Brain microvascular endothelial cell (primary cell): ENCODE data around the gene BAAT.

Experiments
- DNase-seq: peaks from one replicate; pipeline ENCODE4 v3.0.0-alpha.2; 2020
- H3K27ac ChIP-seq: fragments of 250-450 bp; sonication (Bioruptor Pico); 2 replicates; pipeline ENCODE4 v1.5.1; 2020; ENCODE audit warnings: mild to moderate bottlenecking, moderate library complexity
- H3K27me3 ChIP-seq: fragments of 250-450 bp; sonication (Bioruptor Pico); replicated peaks from 2 replicates; pipeline ENCODE4 v1.5.1; 2020; ENCODE audit warnings: mild to moderate bottlenecking
- H3K36me3 ChIP-seq: fragments of 250-450 bp; sonication (Bioruptor Pico); replicated peaks from 2 replicates; pipeline ENCODE4 v1.5.1; 2020; ENCODE audit warnings: mild to moderate bottlenecking
- H3K4me3 ChIP-seq: 2 replicates; pipeline ENCODE4 v1.5.1; 2011; ENCODE audit warnings: low read depth, mild to moderate bottlenecking, control low read depth, low read length, moderate library complexity
- in situ Hi-C: cut with HindIII; loops from 2 replicates; pipeline ENCODE4 v1.10.0; 2017; ENCODE audit warnings: low sequenced_read_pairs, low pct_ligation_motif_present
- TF ChIP-seq, protein P1 (sequence below): IDR thresholded peaks from 2 replicates; pipeline ENCODE4 v1.5.1; 2011; ENCODE audit warnings: low read depth, mild to moderate bottlenecking, moderate library complexity, low read length, control low read depth, inconsistent platforms; ENCODE audit errors: missing control alignments

The BAAT gene

DNA sequence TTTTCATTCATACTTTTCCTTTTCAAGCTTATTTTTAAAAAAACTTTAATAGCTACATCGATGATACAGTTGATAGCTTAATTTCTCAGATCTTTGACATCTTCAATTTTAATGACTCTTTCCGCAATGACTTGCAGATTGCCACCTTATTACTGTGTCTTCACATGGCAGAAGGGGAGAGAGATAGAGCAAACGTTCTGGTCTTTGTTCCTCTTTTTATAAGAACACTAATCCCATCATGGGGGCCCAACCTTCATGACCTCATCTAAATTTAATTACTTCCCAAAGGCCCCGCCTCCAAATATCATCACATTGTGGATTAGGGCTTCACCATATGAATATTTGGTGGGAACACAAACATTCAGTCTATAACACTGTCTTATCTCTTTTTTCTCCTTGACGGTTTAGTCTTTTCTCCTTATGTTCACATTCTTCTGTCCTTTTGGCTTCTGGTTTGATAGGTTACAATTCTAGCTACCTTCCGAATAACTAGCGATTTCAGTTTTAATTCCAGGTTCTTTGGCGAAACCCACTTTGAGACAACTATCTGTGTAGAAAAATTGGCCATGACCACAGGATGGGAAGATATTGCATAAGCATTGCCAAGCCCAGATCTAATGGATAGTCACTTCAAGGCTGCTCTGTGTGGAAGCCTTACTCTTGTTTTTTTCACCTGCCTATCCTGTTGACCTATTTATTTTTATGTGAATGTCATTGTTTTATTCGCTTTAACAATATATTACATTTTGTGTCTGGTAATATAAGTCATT is 18.9 kb upstream of the BAAT start:
- in situ Hi-C loops, result no loop called here
- H3K36me3 ChIP-seq, result peaks cover 81% of the 10 kb centered on the region

DNA sequence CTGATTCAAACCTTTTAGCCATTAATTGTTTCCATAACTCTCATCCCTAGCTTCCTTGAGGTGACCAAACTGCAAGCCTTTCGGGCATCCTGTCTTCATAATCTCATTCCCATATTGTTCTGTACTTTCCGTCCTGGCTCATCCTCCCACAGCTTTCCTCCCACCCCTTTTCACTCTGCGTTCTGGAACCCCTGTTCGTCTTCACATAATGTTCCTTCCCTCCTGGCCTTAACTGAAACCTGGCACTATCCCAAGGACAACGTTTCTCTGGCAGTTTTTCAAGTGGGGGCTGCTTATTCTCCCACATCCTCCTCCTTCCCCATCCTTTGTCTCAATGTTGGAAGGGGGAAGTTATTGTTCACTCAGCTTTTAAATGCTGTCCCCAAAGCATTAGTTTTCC is 15.3 kb upstream of the BAAT start:
- Histone ChIP-seq H3K27ac (no peak overlapping the region), H3K27me3 (no peaks in the 10 kb centered on the region), H3K4me3 (peak overlapping the region; percentile 74), H3K36me3 (peaks cover 50% of the 10 kb centered on the region)
- peak; percentile 29 for DNase-seq
- TF ChIP-seq, protein P1, sequence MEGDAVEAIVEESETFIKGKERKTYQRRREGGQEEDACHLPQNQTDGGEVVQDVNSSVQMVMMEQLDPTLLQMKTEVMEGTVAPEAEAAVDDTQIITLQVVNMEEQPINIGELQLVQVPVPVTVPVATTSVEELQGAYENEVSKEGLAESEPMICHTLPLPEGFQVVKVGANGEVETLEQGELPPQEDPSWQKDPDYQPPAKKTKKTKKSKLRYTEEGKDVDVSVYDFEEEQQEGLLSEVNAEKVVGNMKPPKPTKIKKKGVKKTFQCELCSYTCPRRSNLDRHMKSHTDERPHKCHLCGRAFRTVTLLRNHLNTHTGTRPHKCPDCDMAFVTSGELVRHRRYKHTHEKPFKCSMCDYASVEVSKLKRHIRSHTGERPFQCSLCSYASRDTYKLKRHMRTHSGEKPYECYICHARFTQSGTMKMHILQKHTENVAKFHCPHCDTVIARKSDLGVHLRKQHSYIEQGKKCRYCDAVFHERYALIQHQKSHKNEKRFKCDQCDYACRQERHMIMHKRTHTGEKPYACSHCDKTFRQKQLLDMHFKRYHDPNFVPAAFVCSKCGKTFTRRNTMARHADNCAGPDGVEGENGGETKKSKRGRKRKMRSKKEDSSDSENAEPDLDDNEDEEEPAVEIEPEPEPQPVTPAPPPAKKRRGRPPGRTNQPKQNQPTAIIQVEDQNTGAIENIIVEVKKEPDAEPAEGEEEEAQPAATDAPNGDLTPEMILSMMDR, result no peak
- in situ Hi-C loops, result no loop called here

More for the DNA sequence above, 18.9 kb upstream of the BAAT start:
- no peaks in the 10 kb centered on the region for H3K27me3 ChIP-seq
- no peak for DNase-seq
- H3K27ac ChIP-seq, result no peak overlapping the region
- TF ChIP-seq, protein P1, result no peak
- H3K4me3 ChIP-seq, result no peak overlapping the region

DNA sequence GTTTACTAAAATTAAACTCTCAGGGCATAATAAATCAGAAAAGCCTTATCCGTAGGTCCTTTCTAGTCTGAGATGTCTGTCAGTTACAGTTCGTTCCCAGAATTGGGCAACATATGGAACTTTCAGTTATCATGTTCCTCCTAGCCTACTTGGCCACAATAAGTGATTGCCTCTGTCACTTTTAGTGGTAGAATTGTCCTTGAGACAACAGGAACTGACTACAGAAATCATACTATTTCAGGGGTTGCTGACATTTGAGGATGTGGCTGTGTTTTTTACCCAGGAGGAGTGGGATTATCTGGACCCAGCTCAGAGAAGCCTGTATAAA is 14.8 kb upstream of the BAAT start:
- peaks cover 45% of the 10 kb centered on the region for H3K36me3 ChIP-seq
- no peaks in the 10 kb centered on the region for H3K27me3 ChIP-seq
- no peak overlapping the region for H3K27ac ChIP-seq

DNA sequence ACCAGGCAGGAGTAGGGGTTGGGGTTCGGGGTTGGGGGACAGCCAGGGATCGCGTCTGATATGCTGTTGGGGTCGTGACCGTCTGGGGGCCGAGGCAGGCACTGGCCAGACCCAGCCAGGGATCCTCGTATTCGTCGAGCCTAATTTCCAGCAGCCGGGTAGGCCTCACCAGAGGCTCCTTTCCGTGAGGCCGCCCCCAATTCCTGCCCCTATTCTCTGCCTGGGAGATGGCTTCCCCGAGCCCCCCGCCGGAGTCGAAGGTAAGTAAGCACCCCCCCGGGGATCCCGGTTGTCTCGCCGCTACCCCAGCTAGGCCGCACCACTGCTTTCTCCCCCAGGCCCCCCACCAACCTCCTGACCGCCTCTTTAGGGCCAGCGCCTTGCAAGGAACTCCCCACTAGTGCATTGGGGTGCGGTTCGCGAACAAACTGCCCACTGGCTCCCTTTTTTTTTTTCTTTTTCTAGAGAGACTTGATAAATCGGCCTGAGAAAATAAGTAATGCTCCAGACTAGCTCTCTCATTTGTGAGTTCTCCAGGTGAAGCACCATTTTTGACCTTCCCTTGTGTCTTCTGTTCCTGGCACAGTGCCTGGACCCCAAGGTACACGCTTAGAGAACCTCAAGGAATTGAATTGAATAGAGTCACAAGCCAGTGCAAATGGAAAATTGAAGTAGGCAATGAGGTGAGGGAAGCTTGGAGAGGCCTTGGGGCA is 14.3 kb upstream of the BAAT start:
- no peak for DNase-seq
- Histone ChIP-seq H3K36me3 (peaks cover 39% of the 10 kb centered on the region), H3K27me3 (no peaks in the 10 kb centered on the region), H3K4me3 (peak overlapping the region; percentile 74), H3K27ac (peak overlapping the region; percentile 67)
- in situ Hi-C loops, result no loop called here
- TF ChIP-seq, protein P1, result no peak

More for the DNA sequence above, 14.8 kb upstream of the BAAT start:
- TF ChIP-seq, protein P1, result no peak
- H3K4me3 ChIP-seq, result peak overlapping the region; percentile 74
- in situ Hi-C loops, result no loop called here
- no peak for DNase-seq

DNA sequence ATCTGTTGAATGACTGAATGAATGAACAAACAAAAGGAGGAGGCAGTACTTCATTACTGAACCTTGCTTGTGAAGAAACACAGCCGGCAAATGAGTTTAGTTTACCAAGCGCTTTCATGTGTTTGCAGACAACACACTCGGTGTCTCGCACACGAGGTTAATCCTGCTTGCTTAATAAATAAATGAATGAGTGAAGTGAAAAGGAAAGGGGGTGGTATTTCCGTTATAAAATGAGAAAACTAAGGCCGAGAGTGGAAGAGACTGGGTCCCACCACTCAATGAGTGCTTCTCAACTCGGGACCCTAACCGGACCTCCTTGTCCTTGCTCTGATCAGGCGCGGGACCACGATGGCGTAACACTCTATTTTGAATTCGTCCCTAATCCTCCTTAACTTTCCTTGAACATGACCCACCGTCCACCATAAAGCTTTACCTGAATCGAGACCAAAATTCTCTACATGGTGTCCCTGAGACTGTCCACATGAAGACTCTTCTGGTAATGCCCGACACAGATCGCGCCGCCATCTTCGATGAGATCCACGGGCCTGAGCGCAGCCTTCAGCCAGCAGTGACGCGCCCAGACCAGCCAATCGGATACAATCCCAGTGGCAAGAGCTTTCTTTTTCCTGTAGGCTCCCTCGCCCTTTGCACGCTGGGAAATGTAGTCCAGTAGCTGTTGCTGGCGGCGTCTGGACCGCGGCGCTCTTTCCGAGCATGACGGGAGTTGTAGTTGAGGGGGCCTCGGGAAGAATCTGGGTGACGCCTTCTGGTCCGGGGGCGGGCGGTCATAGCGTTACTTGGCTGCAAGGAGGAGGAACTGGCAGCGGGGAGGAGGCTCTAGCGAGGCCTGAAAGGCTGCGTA is 13.5 kb upstream of the BAAT start, which contains the start of the genes MRPL50 and ZNF189:
TSS of gene MRPL50 (minus strand) at position 551 of the 862 bp plus-strand sequence. CDS start at position 525, 26 bp downstream.
TSS of gene ZNF189 (plus strand) at position 784 of the 862 bp plus-strand sequence. CDS start 306 bp downstream, outside the sequence.
- TF ChIP-seq, protein P1, result no peak
- peaks cover 32% of the 10 kb centered on the region for H3K36me3 ChIP-seq
- in situ Hi-C loops, result no loop called here
- no peaks in the 10 kb centered on the region for H3K27me3 ChIP-seq
- H3K4me3 ChIP-seq, result peak within 1 kb of the TSS; percentile 88
- DNase-seq, result peak; percentile 99
- H3K27ac ChIP-seq, result peak within 1 kb of the TSS; percentile 90
